ENCODE measurements around the gene WDR64. TPM values are rescaled to one million over a fixed set of nuclear protein-coding genes. Genes with fewer than 3 reads are reported as not detected.

Gene WDR64
- polyA plus RNA-seq, 1 donor (not counting 4 experiments of a cell fraction or from before 2014, with no cell fraction given) = not detected

DNA sequence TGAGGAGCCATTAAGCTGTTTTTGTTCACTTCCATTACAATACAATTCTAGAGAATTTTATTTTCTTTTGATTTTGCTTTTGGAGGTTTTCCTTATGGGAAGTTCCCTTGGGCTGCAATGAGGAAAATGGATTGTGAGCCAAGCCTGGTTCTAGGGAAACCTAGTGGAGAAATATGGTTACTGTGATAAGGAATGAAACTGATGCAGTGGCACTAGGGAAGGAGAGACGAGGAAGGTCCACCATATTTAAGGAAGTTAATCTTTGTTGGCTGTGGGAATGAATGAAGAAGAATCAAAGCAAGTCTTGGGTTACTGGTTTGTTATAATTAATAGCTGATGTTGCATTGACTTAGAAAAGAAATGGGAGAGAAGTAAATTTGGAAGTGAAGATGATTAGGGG lies 40.3 kb upstream of the WDR64 start:
- Histone ChIP-seq H3K4me1 (ENCODE audit: control insufficient read depth, extremely low read depth, insufficient read depth, low read length) (peaks cover 57% of the 10 kb centered on the region), H2AFZ (ENCODE audit: control insufficient read depth, low read length) (no peak overlapping the region), H3K27ac (ENCODE audit: control insufficient read depth, insufficient read depth, low read length) (peak overlapping the region; percentile 93), H3K27me3 (ENCODE audit: control insufficient read depth, extremely low read depth, insufficient read depth, low read length) (no peaks in the 10 kb centered on the region), H3K9ac (ENCODE audit: control insufficient read depth, extremely low read depth, insufficient read depth, low read length) (peak overlapping the region; percentile 54), H3K9me3 (ENCODE audit: control insufficient read depth, low read depth, low read length) (no peaks in the 10 kb centered on the region), H3K9me1 (ENCODE audit: control insufficient read depth, extremely low read depth, insufficient read depth, low read length) (no peaks in the 10 kb centered on the region), H3K4me3 (ENCODE audit: control insufficient read depth in 2 of 3, extremely low read depth in 1 of 3, insufficient read depth in 2 of 3, low read depth in 1 of 3, low read length in 3 of 3) (no peak overlapping the region), H3K79me2 (ENCODE audit: control insufficient read depth, insufficient read depth, low read length) (no peaks in the 10 kb centered on the region), H3K36me3 (ENCODE audit: control insufficient read depth in 2 of 2, extremely low read depth in 1 of 2, insufficient read depth in 2 of 2, low read length in 2 of 2) (no peaks in the 10 kb centered on the region), H4K20me1 (ENCODE audit: control insufficient read depth, extremely low read depth, insufficient read depth, low read length) (no peaks in the 10 kb centered on the region), H3K4me2 (ENCODE audit: control insufficient read depth, extremely low read depth, insufficient read depth, low read depth, low read length) (no peak overlapping the region)
- TF ChIP-seq, protein P1, sequence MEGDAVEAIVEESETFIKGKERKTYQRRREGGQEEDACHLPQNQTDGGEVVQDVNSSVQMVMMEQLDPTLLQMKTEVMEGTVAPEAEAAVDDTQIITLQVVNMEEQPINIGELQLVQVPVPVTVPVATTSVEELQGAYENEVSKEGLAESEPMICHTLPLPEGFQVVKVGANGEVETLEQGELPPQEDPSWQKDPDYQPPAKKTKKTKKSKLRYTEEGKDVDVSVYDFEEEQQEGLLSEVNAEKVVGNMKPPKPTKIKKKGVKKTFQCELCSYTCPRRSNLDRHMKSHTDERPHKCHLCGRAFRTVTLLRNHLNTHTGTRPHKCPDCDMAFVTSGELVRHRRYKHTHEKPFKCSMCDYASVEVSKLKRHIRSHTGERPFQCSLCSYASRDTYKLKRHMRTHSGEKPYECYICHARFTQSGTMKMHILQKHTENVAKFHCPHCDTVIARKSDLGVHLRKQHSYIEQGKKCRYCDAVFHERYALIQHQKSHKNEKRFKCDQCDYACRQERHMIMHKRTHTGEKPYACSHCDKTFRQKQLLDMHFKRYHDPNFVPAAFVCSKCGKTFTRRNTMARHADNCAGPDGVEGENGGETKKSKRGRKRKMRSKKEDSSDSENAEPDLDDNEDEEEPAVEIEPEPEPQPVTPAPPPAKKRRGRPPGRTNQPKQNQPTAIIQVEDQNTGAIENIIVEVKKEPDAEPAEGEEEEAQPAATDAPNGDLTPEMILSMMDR (optimal IDR thresholded peaks at IDR 0.05 in 1 of 3, IDR thresholded peaks at IDR 0.05 in 1 of 3, conservative IDR thresholded peaks at IDR 0.05 in 1 of 3; ENCODE audit: extremely low read depth in 1 of 3, insufficient read depth in 2 of 3, low read length in 3 of 3) = no peak
- no peak for TF ChIP-seq EZH2 (IDR thresholded peaks at IDR 0.05; ENCODE audit: low read length)
- dilution Hi-C loops (cut with MboI; ENCODE audit: extremely low pct_ligation_motif_present, low sequenced_read_pairs) = loop anchor here (25.0 kb wide), 1 partner anchor 226 kb away; the partner anchor contains the start of gene EXO1
- no peak for DNase-seq (ENCODE audit: low read depth, low spot score)
- no peak for FAIRE-seq

DNA sequence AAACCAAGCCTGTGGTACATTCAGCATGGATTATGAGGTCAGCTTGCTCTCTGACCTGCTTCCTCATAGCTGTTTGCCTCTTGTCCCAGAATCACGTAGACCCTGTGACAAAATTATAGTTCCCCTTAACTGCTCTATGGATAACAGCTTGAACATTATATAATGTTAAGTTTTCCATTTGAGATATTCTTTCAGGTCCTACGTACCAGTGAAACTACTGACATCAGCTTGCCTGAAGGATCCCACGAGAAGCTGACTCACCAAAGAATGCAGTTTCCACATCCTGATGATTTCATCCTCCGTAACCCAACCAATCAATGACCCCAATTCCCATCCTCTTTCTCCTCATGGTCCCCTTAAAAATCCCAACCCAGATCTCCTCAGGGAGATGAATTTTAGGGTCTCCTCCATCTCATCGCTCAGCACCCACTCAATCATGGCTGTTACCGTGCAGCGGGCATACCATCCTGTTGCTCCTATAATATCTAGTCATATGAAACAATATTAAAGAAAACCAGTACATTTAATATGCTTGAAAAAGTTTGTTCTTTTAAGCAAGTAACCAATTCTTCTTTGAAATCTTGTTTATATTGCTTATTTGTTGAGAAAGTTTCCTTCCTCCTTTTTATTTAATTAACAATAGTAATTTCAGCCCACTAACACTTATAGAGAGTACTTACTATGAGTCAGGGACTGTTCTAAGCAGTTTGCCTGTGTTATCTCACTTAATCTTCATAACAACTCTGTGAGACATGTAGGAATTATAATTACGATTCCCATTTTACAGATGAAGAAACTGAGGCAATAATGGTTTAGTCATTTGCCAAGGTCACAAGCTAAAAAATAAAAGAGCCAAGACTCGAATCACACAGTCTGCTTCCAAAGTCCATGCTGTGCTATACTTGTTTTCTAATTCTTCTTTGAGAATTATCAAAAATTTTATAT lies 39.3 kb upstream of the WDR64 start:
- no peak for DNase-seq (ENCODE audit: low read depth, low spot score)
- FAIRE-seq = peak; percentile 71
- H4K20me1 ChIP-seq (ENCODE audit: control insufficient read depth, extremely low read depth, insufficient read depth, low read length) = no peaks in the 10 kb centered on the region
- H2AFZ ChIP-seq (ENCODE audit: control insufficient read depth, low read length) = peak overlapping the region; percentile 64
- H3K9me1 ChIP-seq (ENCODE audit: control insufficient read depth, extremely low read depth, insufficient read depth, low read length) = no peaks in the 10 kb centered on the region
- no peak overlapping the region for H3K4me3 ChIP-seq (ENCODE audit: control insufficient read depth in 2 of 3, extremely low read depth in 1 of 3, insufficient read depth in 2 of 3, low read depth in 1 of 3, low read length in 3 of 3)
- H3K36me3 ChIP-seq (ENCODE audit: control insufficient read depth in 2 of 2, extremely low read depth in 1 of 2, insufficient read depth in 2 of 2, low read length in 2 of 2) = no peaks in the 10 kb centered on the region
- peaks cover 47% of the 10 kb centered on the region for H3K4me1 ChIP-seq (ENCODE audit: control insufficient read depth, extremely low read depth, insufficient read depth, low read length)
- no peaks in the 10 kb centered on the region for H3K79me2 ChIP-seq (ENCODE audit: control insufficient read depth, insufficient read depth, low read length)
- H3K4me2 ChIP-seq (ENCODE audit: control insufficient read depth, extremely low read depth, insufficient read depth, low read depth, low read length) = peak overlapping the region; percentile 67
- no peak for TF ChIP-seq EZH2 (IDR thresholded peaks at IDR 0.05; ENCODE audit: low read length)
- TF ChIP-seq, protein P1 (optimal IDR thresholded peaks at IDR 0.05 in 1 of 3, IDR thresholded peaks at IDR 0.05 in 1 of 3, conservative IDR thresholded peaks at IDR 0.05 in 1 of 3; ENCODE audit: extremely low read depth in 1 of 3, insufficient read depth in 2 of 3, low read length in 3 of 3) = no peak
- no peaks in the 10 kb centered on the region for H3K9me3 ChIP-seq (ENCODE audit: control insufficient read depth, low read depth, low read length)
- peak overlapping the region; percentile 54 for H3K9ac ChIP-seq (ENCODE audit: control insufficient read depth, extremely low read depth, insufficient read depth, low read length)
- H3K27me3 ChIP-seq (ENCODE audit: control insufficient read depth, extremely low read depth, insufficient read depth, low read length) = no peaks in the 10 kb centered on the region
- dilution Hi-C loops (cut with MboI; ENCODE audit: extremely low pct_ligation_motif_present, low sequenced_read_pairs) = loop anchor here (25.0 kb wide), 1 partner anchor 224 kb away; the partner anchor contains the start of gene EXO1
- peak overlapping the region; percentile 93 for H3K27ac ChIP-seq (ENCODE audit: control insufficient read depth, insufficient read depth, low read length)
